HepG2 (cell line): ENCODE measurements around the gene DNM3. TPM values are rescaled to one million over a fixed set of nuclear protein-coding genes. Genes with fewer than 3 reads are reported as not detected.

Experiments
- ATAC-seq: fragments of 200-7000 bp; cut with Tn5 transposase; 3 replicates; pipeline ENCODE4 v1.9.1; 2020; ENCODE audit warnings: mild to moderate bottlenecking, moderate library complexity
- BruUV-seq: library from RNA; stranded (reverse); fragments of 400-500 nt; replicated peaks from 2 replicates; lab custom pipeline; 2021; lab: Mats Ljungman, UMichigan
- CTCF ChIA-PET: fragments of 300-600 bp; formaldehyde crosslinking; extraction: SDS; loops from one replicate; lab custom pipeline; 2021; ENCODE audit warnings: low total read pairs, inconsistent platforms, low intra/inter-chr PET ratio; lab: Yijun Ruan, JAX
- POLR2A ChIA-PET: fragments of 350-600 bp; sonication (Branson Sonifier 250); formaldehyde crosslinking; loops from one replicate; lab custom pipeline; 2020; ENCODE audit warnings: antibody characterized with exemption, inconsistent platforms; lab: Yijun Ruan, JAX
- DNase-seq: peaks from one replicate; pipeline ENCODE4 v3.0.0-alpha.2; 2015; ENCODE audit warnings: low spot score
- FAIRE-seq: peaks from 3 replicates; lab custom pipeline; 2011; peaks lifted over from hg19 to GRCh38; lab: Jason Lieb, UNC
- H2AFZ ChIP-seq: one replicate; pipeline ENCODE4 v1.6.1; 2011; ENCODE audit warnings: low read length, inconsistent platforms
- H3K27ac ChIP-seq: fragments of 300-600 bp; 3 replicates; pipeline ENCODE4 v1.8.0; 2011; ENCODE audit warnings: mixed run types, mild to moderate bottlenecking, mixed read lengths, low read length, inconsistent platforms; ENCODE audit not compliant: insufficient read depth; ENCODE audit errors: extremely low read length
- H3K27me3 ChIP-seq, 2 experiments: fragments of 200-600 bp in 1 of 2; 2 replicates in 1 of 2; 3 replicates in 1 of 2; pipeline versions ENCODE4 v1.6.0 to v1.8.0; 2011; ENCODE audit warnings: low read length in 2 of 2, mild to moderate bottlenecking in 2 of 2, moderate library complexity in 2 of 2, inconsistent platforms in 1 of 2; ENCODE audit not compliant: insufficient read depth in 2 of 2, control insufficient read depth in 1 of 2
- H3K36me3 ChIP-seq, 2 experiments: fragments of 200-600 bp in 1 of 2; replicated peaks in 1 of 2; 2 replicates in 1 of 2; 3 replicates in 1 of 2; pipeline versions ENCODE4 v1.5.1 to v1.8.0; 2011; ENCODE audit warnings: low read length in 2 of 2, inconsistent platforms in 1 of 2; ENCODE audit not compliant: insufficient read depth in 2 of 2, control insufficient read depth in 1 of 2
- H3K4me1 ChIP-seq: 2 replicates; pipeline ENCODE4 v1.5.1; 2012; ENCODE audit warnings: low read length, inconsistent platforms; ENCODE audit not compliant: insufficient read depth
- H3K4me2 ChIP-seq: 2 replicates; pipeline ENCODE4 v1.6.0; 2011; ENCODE audit warnings: low read depth, low read length, inconsistent platforms
- H3K4me3 ChIP-seq, 3 experiments: fragments of 200-600 bp in 1 of 3; sonication (generic), shearing (Covaris generic) in 1 of 3; replicated peaks in 1 of 3; 2 replicates each; pipeline ENCODE4 v1.5.1; 2011 to 2016; ENCODE audit warnings: low read length in 3 of 3, inconsistent platforms in 2 of 3, low read depth in 2 of 3, mild to moderate bottlenecking in 2 of 3, control low read depth in 1 of 3, mixed read lengths in 1 of 3; ENCODE audit not compliant: insufficient read depth in 1 of 3
- H3K79me2 ChIP-seq: one replicate; pipeline ENCODE4 v1.6.1; 2011; ENCODE audit warnings: low read length, inconsistent platforms; ENCODE audit not compliant: insufficient read depth
- H3K9ac ChIP-seq: 2 replicates; pipeline ENCODE4 v1.6.0; 2011; ENCODE audit warnings: mild to moderate bottlenecking, low read depth, low read length, inconsistent platforms; ENCODE audit not compliant: insufficient read depth
- H3K9me3 ChIP-seq: 2 replicates; pipeline ENCODE4 v1.5.1; 2012; ENCODE audit warnings: mild to moderate bottlenecking, low read length
- H4K20me1 ChIP-seq: 2 replicates; pipeline ENCODE4 v1.6.0; 2011; ENCODE audit warnings: inconsistent platforms, mild to moderate bottlenecking, low read length, moderate library complexity; ENCODE audit not compliant: insufficient read depth
- ELF3 ChIP-seq: IDR thresholded peaks from 2 replicates; pipeline ENCODE4 v1.6.1; 2016; ENCODE audit warnings: missing genetic modification reagents, missing compliant biosample characterization
- HNRNPUL1 ChIP-seq: fragments of 200-400 bp; formaldehyde crosslinking; IDR thresholded peaks from 2 replicates; pipeline ENCODE4 v1.6.1; 2017; ENCODE audit warnings: low read depth, mild to moderate bottlenecking, low read length, moderate library complexity
- HOXD1 ChIP-seq: sonication (generic); formaldehyde crosslinking; IDR thresholded peaks from 2 replicates; pipeline ENCODE4 v1.5.0; 2020; ENCODE audit warnings: missing genetic modification reagents
- KLF16 ChIP-seq, 2 experiments: sonication (generic) in 1 of 2; formaldehyde crosslinking in 1 of 2; IDR thresholded peaks; 2 replicates each; pipeline versions ENCODE4 v1.6.1 to v1.8.0; 2016 to 2023; ENCODE audit warnings: missing genetic modification reagents in 2 of 2, missing compliant biosample characterization in 1 of 2
- MAFF ChIP-seq: IDR thresholded peaks from 2 replicates; pipeline ENCODE4 v1.6.1; 2011; ENCODE audit warnings: low read depth, low read length, improper control_type of control experiment
- RFX5 ChIP-seq: IDR thresholded peaks from 2 replicates; pipeline ENCODE4 v1.6.1; 2011; ENCODE audit warnings: low read depth, low read length, improper control_type of control experiment
- SATB2 ChIP-seq: sonication (generic); formaldehyde crosslinking; IDR thresholded peaks from 2 replicates; pipeline ENCODE4 v1.5.0; 2020; ENCODE audit warnings: missing genetic modification reagents
- ZEB1 ChIP-seq: IDR thresholded peaks from 2 replicates; pipeline ENCODE4 v1.6.1; 2012; ENCODE audit warnings: mild to moderate bottlenecking, low read depth, inconsistent platforms; ENCODE audit not compliant: insufficient replicate concordance
- ZNF24 ChIP-seq: fragments of 450-650 bp; IDR thresholded peaks from 2 replicates; pipeline ENCODE4 v1.6.1; 2017; ENCODE audit warnings: antibody characterized with exemption, mild to moderate bottlenecking
- ZNF501 ChIP-seq: sonication (generic); formaldehyde crosslinking; IDR thresholded peaks from 2 replicates; pipeline ENCODE4 v1.5.1; 2020; ENCODE audit warnings: mild to moderate bottlenecking, moderate library complexity, missing genetic modification reagents
- ZNF747 ChIP-seq: sonication (generic); formaldehyde crosslinking; IDR thresholded peaks from 2 replicates; pipeline ENCODE4 v1.8.1; 2023; ENCODE audit warnings: missing genetic modification reagents, mild to moderate bottlenecking, borderline replicate concordance
- WGBS: methylation state at CpG from one replicate; pipeline ENCODE4 v1.1.6; 2017; ENCODE audit warnings: low lambda C conversion rate; 5-methylcytosine and 5-hydroxymethylcytosine counted together
- in situ Hi-C: cut with HindIII; loops from 2 replicates; pipeline ENCODE4 v1.10.0; 2017; ENCODE audit warnings: low pct_unique_long_range_greater_than_20kb; ENCODE audit not compliant: extremely low pct_ligation_motif_present
- intact Hi-C: fragments of 100-400 bp; cut with micrococcal nuclease; formaldehyde crosslinking; loops from one replicate; pipeline ENCODE4 v1.10.0; 2022; ENCODE audit not compliant: unreplicated experiment
- polyA plus RNA-seq, 8 experiments: library from polyadenylated mRNA; depleted of rRNA in 3 of 8; stranded (reverse) in 7 of 8; unstranded in 1 of 8; fragments of >200 nt; fragmentation: Illumina TruSeq in 4 of 8; extraction: Trizol in 4 of 8; gene quantifications; 2 replicates each; pipeline versions ENCODE4 v1.2.1 to v1.2.3, GENCODE V29; 2011 to 2016; ENCODE audit warnings: low read depth in 4 of 8, missing spikeins in 1 of 8, mixed read lengths in 1 of 8; ENCODE audit not compliant: insufficient read depth in 1 of 8
- total RNA-seq, 5 experiments: library from RNA; depleted of rRNA; stranded (reverse); fragments of >200 nt; fragmentation: Illumina TruSeq; extraction: Trizol; gene quantifications; 2 replicates each; pipeline ENCODE4 v1.2.3, GENCODE V29; 2016; ENCODE audit warnings: low read depth in 1 of 5
- TF ChIP-seq, protein P1 (sequence below): sonication (generic); formaldehyde crosslinking; IDR thresholded peaks from 2 replicates; pipeline ENCODE4 v1.4.0; 2020; ENCODE audit warnings: mild to moderate bottlenecking, missing genetic modification reagents
- TF ChIP-seq, protein P2 (sequence below), 2 experiments: sonication (generic) in 1 of 2; formaldehyde crosslinking in 1 of 2; IDR thresholded peaks; 2 replicates each; pipeline versions ENCODE4 v1.4.0 to v1.6.1; 2018 to 2020; ENCODE audit warnings: missing genetic modification reagents in 2 of 2, borderline replicate concordance in 1 of 2, low read depth in 1 of 2, mild to moderate bottlenecking in 1 of 2, missing biosample characterization in 1 of 2
- TF ChIP-seq, protein P3 (sequence below): fragments of 450-650 bp; IDR thresholded peaks from 2 replicates; pipeline ENCODE4 v1.6.1; 2016
- TF ChIP-seq, protein P4 (sequence below): sonication (generic); formaldehyde crosslinking; conservative IDR thresholded peaks from 2 replicates; pipeline ENCODE4 v1.4.0; 2020; ENCODE audit warnings: missing genetic modification reagents

The DNM3 gene
- total and polyA plus RNA-seq, 2 of the 13 experiments (the other 11 are each of a cell fraction or from before 2014, with no cell fraction given): 0.05 TPM; not detected in 1

DNA sequence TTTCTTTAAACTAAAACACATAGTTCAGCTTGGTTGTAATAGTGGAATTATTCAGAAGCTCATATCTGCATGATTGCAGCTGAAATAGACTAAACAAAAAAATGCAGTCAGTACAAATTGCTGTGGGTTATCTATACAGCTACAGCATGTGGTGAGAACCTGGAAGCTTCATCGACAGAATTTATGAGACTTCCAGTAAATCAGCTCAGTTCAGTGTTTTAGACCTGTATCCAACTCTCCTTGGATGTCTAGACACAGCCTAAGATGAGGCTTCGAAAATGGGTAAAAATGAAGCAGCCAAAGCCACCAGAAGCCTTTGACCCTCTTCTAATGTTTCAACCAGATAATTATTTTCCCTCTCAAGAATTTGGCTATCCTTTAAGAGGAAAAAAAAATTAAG is 452.1 kb downstream of the DNM3 start:
- intact Hi-C loops: no loop called here
- no peak for FAIRE-seq
- CTCF ChIA-PET: no interaction called here

More for the DNA sequence above, 452.1 kb downstream of the DNM3 start:
- no peak for TF ChIP-seq KLF16 (CRISPR knock-in tag; IDR thresholded peaks at IDR 0.05)
- TF ChIP-seq HNRNPUL1: no peak
- no peak for TF ChIP-seq ELF3
- TF ChIP-seq, protein P1, sequence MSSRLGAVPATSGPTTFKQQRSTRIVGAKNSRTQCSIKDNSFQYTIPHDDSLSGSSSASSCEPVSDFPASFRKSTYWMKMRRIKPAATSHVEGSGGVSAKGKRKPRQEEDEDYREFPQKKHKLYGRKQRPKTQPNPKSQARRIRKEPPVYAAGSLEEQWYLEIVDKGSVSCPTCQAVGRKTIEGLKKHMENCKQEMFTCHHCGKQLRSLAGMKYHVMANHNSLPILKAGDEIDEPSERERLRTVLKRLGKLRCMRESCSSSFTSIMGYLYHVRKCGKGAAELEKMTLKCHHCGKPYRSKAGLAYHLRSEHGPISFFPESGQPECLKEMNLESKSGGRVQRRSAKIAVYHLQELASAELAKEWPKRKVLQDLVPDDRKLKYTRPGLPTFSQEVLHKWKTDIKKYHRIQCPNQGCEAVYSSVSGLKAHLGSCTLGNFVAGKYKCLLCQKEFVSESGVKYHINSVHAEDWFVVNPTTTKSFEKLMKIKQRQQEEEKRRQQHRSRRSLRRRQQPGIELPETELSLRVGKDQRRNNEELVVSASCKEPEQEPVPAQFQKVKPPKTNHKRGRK (CRISPR knock-in tag): no peak
- no peak for TF ChIP-seq HOXD1
- TF ChIP-seq, protein P2, sequence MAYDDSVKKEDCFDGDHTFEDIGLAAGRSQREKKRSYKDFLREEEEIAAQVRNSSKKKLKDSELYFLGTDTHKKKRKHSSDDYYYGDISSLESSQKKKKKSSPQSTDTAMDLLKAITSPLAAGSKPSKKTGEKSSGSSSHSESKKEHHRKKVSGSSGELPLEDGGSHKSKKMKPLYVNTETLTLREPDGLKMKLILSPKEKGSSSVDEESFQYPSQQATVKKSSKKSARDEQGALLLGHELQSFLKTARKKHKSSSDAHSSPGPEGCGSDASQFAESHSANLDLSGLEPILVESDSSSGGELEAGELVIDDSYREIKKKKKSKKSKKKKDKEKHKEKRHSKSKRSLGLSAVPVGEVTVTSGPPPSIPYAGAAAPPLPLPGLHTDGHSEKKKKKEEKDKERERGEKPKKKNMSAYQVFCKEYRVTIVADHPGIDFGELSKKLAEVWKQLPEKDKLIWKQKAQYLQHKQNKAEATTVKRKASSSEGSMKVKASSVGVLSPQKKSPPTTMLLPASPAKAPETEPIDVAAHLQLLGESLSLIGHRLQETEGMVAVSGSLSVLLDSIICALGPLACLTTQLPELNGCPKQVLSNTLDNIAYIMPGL (CRISPR knock-in tag; IDR thresholded peaks at IDR 0.05; ENCODE audit: borderline replicate concordance in 1 of 2, low read depth in 1 of 2): no peak
- no peak for TF ChIP-seq MAFF
- TF ChIP-seq, protein P3, sequence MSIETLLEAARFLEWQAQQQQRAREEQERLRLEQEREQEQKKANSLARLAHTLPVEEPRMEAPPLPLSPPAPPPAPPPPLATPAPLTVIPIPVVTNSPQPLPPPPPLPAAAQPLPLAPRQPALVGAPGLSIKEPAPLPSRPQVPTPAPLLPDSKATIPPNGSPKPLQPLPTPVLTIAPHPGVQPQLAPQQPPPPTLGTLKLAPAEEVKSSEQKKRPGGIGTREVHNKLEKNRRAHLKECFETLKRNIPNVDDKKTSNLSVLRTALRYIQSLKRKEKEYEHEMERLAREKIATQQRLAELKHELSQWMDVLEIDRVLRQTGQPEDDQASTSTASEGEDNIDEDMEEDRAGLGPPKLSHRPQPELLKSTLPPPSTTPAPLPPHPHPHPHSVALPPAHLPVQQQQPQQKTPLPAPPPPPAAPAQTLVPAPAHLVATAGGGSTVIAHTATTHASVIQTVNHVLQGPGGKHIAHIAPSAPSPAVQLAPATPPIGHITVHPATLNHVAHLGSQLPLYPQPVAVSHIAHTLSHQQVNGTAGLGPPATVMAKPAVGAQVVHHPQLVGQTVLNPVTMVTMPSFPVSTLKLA: no peak
- no peak for TF ChIP-seq ZNF24
- no peak for TF ChIP-seq ZEB1
- no peak for TF ChIP-seq ZNF501 (CRISPR knock-in tag)
- no peak for TF ChIP-seq RFX5
- TF ChIP-seq SATB2: no peak
- TF ChIP-seq, protein P4, sequence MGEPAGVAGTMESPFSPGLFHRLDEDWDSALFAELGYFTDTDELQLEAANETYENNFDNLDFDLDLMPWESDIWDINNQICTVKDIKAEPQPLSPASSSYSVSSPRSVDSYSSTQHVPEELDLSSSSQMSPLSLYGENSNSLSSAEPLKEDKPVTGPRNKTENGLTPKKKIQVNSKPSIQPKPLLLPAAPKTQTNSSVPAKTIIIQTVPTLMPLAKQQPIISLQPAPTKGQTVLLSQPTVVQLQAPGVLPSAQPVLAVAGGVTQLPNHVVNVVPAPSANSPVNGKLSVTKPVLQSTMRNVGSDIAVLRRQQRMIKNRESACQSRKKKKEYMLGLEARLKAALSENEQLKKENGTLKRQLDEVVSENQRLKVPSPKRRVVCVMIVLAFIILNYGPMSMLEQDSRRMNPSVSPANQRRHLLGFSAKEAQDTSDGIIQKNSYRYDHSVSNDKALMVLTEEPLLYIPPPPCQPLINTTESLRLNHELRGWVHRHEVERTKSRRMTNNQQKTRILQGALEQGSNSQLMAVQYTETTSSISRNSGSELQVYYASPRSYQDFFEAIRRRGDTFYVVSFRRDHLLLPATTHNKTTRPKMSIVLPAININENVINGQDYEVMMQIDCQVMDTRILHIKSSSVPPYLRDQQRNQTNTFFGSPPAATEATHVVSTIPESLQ: no peak
- no peak for TF ChIP-seq ZNF747
- in situ Hi-C loops: no loop called here
- H3K27me3 ChIP-seq: no peaks in the 10 kb centered on the region
- H3K9me3 ChIP-seq: no peaks in the 10 kb centered on the region
- BruUV-seq: no TSS peak
- H3K36me3 ChIP-seq: no peaks in the 10 kb centered on the region
- H3K9ac ChIP-seq: no peak overlapping the region
- ATAC-seq: no peak
- H3K4me1 ChIP-seq: no peaks in the 10 kb centered on the region
- no peaks in the 10 kb centered on the region for H4K20me1 ChIP-seq
- POLR2A ChIA-PET: no interaction called here
- WGBS: 3% methylated on average over 2 of the region's 2 CpGs
- H2AFZ ChIP-seq: no peak overlapping the region
- no peak overlapping the region for H3K27ac ChIP-seq
- no peak overlapping the region for H3K4me2 ChIP-seq
- H3K4me3 ChIP-seq: no peak overlapping the region
- DNase-seq: no peak
- H3K79me2 ChIP-seq: no peaks in the 10 kb centered on the region
